Omental fat pad (tissue), 4 donors: ENCODE measurements around the gene AP5Z1. TPM values are rescaled to one million over a fixed set of nuclear protein-coding genes. Genes with fewer than 3 reads are reported as not detected.

Experiments
- ATAC-seq: fragments of 150-250 bp; one replicate; pipeline ENCODE4 v1.9.1; 2016; ENCODE audit warnings: mild to moderate bottlenecking, moderate library complexity; ENCODE audit not compliant: low FRiP score
- DNase-seq: peaks from one replicate; pipeline ENCODE4 v3.0.0-alpha.2; 2019; ENCODE audit warnings: low spot score
- total RNA-seq, 4 donors: library from RNA; depleted of rRNA; stranded (reverse); fragments of >200 nt; gene quantifications; one replicate each; pipeline ENCODE4 v1.1.0, GENCODE V29; 2016
- TF ChIP-seq, protein P1 (sequence below), 3 donors: fragments of 450-650 bp; IDR thresholded peaks; one replicate each; pipeline ENCODE4 v1.5.1; 2016 to 2017; ENCODE audit warnings: antibody characterized with exemption in 3 of 3, mild to moderate bottlenecking in 3 of 3, moderate library complexity in 2 of 3

The AP5Z1 gene
- total RNA-seq, 4 donors from 2014 or later: 14.8 to 36.9 (median 28.1) TPM

DNA sequence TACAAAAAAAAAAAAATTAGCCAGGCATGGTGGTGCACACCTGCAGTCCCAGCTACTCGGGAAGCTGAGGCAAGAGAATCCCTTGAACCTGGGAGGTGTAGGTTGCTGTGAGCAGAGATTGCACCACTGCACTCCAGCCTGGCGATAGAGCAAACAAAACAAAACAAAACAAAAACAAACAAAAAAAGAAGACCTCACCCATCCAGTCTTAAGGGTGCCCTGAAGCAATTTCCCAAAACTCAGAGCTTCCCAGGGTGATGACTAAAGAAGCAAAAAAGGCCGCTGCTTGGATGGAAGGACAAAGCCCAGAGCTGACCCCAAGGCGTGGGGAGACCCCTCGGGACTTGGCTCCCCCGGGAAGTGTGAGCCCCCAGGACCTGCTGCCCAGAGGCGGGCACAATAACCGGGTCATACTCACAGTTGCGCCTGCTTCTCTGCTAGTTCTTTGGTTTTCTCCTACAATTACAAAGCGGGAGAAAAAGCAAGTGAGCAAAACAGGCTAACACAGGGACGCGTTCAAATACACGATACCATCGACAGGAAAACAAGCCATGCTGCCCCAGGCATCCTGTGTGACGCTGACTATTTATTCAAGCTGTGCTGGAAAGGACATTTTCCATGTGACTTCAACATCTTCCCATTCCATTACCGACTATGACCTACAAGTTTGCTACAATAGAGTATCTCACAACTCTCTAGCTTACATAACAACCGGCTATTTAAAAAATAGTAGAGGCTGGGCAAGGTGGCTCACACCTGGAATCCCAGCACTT is 56.5 kb downstream of the AP5Z1 start:
- TF ChIP-seq, protein P1, sequence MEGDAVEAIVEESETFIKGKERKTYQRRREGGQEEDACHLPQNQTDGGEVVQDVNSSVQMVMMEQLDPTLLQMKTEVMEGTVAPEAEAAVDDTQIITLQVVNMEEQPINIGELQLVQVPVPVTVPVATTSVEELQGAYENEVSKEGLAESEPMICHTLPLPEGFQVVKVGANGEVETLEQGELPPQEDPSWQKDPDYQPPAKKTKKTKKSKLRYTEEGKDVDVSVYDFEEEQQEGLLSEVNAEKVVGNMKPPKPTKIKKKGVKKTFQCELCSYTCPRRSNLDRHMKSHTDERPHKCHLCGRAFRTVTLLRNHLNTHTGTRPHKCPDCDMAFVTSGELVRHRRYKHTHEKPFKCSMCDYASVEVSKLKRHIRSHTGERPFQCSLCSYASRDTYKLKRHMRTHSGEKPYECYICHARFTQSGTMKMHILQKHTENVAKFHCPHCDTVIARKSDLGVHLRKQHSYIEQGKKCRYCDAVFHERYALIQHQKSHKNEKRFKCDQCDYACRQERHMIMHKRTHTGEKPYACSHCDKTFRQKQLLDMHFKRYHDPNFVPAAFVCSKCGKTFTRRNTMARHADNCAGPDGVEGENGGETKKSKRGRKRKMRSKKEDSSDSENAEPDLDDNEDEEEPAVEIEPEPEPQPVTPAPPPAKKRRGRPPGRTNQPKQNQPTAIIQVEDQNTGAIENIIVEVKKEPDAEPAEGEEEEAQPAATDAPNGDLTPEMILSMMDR (IDR thresholded peaks at IDR 0.05): no peak
- DNase-seq (no peak), ATAC-seq (no peak)

DNA sequence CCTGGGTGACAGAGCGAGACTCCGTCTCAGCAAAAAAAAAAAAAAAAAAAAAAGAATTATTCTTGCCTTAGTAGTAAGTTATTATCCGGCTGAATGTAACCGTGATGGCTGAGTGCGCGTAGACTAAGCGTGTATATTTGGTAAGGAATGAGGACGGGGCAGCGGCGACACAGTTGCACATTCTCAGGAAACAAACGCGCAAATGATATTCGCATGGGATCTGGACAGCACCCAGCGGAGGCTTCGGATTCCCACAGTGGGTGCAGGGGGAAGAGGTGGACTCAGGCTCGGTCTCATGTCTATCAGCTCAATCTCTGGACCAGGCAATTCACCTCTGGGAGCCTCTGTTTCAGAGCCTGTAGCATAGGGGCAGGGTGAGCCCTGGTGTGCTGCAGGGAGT is 57.3 kb downstream of the AP5Z1 start:
- DNase-seq (no peak), ATAC-seq (no peak)
- TF ChIP-seq, protein P1 (IDR thresholded peaks at IDR 0.05): no peak

DNA sequence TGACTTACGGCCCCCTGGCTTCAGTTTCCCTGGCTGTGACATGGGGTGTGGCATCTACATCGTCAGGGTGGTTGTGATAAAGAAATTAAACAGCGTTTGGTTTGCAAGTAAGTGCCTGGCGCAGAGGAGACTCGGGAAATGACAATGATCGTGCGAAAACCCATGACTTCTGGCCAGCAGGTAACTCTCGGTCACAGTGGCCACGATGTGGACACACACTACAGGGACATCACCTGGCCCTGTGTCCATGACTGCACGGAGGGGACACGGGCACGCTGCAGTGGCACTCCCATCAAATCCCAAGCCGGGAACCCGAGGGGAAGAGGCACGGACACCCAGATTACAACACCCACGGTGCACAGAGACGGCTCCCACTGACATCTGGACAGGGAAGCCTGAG is 57.8 kb downstream of the AP5Z1 start:
- TF ChIP-seq, protein P1 (IDR thresholded peaks at IDR 0.05): no peak
- no peak for DNase-seq

DNA sequence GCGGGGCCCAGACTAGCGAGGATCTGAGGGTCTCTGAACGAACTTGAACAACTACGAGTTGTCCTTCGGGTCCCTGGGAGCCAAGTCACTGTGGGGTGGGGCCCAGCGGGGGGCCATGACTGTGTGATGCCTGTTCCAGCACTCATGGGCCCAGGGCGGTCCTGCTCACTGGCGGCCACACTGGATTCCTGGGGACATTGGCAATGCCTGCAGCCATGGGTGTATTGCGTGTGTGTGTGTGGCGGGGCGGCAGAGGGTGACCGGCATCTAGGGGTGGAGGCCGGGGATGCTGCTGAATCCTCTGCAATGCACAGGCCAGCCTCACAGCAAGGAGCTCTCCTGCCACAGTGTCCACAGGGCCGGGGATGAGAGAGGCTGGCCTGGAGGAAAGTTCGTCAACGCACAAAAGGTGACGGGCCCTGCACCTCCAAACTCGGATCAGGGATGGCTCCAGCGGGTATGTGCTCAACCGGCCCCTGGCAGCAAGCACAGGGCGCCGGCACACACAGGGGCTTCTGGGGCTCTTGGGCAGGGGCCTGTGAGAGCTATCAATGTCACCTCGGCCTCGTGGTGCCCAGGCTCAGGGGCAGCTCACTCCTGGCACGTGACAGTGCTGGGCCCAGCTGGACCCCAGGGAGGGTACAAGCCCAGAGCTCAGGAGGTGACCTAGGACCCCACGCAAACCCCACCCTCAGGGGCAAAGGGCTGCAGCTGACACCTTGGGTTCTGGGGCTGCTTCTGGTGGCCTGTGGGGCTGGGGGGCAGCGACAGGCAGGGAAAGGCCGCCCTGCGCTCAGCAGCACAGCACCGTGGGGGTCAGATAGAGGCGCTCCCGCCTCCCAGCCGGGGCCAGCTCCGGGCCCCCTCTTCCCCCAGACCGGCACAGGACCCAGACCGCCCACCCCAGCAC is 58.5 kb downstream of the AP5Z1 start:
- TF ChIP-seq, protein P1 (IDR thresholded peaks at IDR 0.05): no peak
- ATAC-seq (no peak), DNase-seq (no peak)

More for the DNA sequence above, 57.8 kb downstream of the AP5Z1 start:
- ATAC-seq: no peak

DNA sequence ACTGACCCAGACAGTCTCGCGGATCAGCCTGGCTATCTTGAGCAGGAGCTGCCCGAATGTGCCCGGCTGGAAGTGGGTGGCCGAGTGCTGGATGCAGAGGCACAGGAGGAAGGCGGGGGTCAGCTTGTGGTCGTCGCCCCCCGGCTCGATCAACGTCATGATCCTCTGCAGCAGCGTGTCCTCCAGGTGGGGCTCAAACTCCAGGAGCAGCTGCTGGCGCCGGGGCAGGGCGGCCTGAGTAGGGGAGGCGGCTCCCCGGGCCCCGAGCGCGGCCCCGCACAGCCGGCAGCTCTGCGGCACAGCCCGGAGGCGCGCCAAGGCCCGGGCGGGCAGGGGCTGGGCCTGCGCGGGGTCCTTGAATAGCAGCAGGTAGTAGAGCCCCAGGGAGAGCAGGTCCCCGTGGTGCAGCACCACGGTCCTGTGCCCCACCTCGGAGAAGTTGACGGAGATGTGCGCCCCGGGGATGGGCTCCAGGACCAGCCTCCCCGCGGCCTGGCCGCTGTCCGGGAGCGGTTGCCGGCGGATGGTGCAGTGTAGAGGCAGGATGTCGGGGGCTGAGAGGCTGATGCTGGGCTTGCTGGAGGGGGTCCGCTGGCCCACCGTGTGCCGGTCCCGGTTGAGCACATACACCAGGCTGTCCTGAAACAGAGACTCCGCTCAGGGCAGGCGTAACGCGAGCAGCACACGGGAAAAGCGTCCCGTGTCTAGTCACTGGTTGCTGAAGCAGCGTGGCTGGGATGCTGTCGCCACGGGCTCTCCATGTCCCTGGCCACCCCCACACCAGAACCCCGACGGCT is 59.4 kb downstream of the AP5Z1 start:
- no peak for DNase-seq
- ATAC-seq: no peak

More for the DNA sequence above, 59.4 kb downstream of the AP5Z1 start:
- TF ChIP-seq, protein P1 (IDR thresholded peaks at IDR 0.05): no peak
